ENCODE data around the gene ZNF423. TPM values are rescaled to one million over a fixed set of nuclear protein-coding genes. Genes with fewer than 3 reads are reported as not detected.

The ZNF423 gene
- total and polyA plus RNA-seq, 9 of the 15 experiments (the other 6 are each of a cell fraction or from before 2014, with no cell fraction given) = not detected

- intact Hi-C loops (cut with micrococcal nuclease) (no loop called here), in situ Hi-C loops (cut with MboI) (no loop called here)
- H4K20me1 ChIP-seq (replicated peaks; ENCODE audit: control insufficient read depth, insufficient read depth, low read length) = peaks cover 13% of the 10 kb centered on the region
- no peak overlapping the region for H3K27ac ChIP-seq (ENCODE audit: extremely low read depth, low read depth, low read length)
- peaks cover 31 to 57% of the 10 kb centered on the region in 2 experiments; a peak in 4 of 5 replicates for H3K27me3 ChIP-seq (ENCODE audit: control insufficient read depth in 2 of 2, insufficient read depth in 2 of 2, low read length in 2 of 2)
- TF ChIP-seq STAT5A (IDR thresholded peaks at IDR 0.05; ENCODE audit: borderline replicate concordance, low read length) = no peak
- TF ChIP-seq SRSF1 (IDR thresholded peaks at IDR 0.05; ENCODE audit: low read depth, low read length) = no peak
- no peak for TF ChIP-seq BRD4 (IDR thresholded peaks at IDR 0.05)
- no peak for TF ChIP-seq BCLAF1 (IDR thresholded peaks at IDR 0.05; ENCODE audit: borderline replicate concordance in 1 of 2, control insufficient read depth in 1 of 2, low read depth in 2 of 2, low read length in 1 of 2)
- TF ChIP-seq SIRT6 (IDR thresholded peaks at IDR 0.05; ENCODE audit: low read depth, low read length) = no peak
- TF ChIP-seq DEAF1 (CRISPR knock-in tag; IDR thresholded peaks at IDR 0.05) = no peak
- TF ChIP-seq ARID1B (IDR thresholded peaks at IDR 0.05) = no peak
- TF ChIP-seq HDAC1 (IDR thresholded peaks at IDR 0.05) = no peak
- TF ChIP-seq BRF2 (IDR thresholded peaks at IDR 0.05; ENCODE audit: borderline replicate concordance, insufficient read depth, insufficient read length) = no peak
- TF ChIP-seq E4F1 (CRISPR knock-in tag; IDR thresholded peaks at IDR 0.05; ENCODE audit: borderline replicate concordance) = no peak
- TF ChIP-seq ETS2 (tag; IDR thresholded peaks at IDR 0.05; ENCODE audit: borderline replicate concordance, poor library complexity, severe bottlenecking) = no peak
- H3K79me2 ChIP-seq (ENCODE audit: control insufficient read depth, insufficient read depth, low read length) = no peaks in the 10 kb centered on the region
- FAIRE-seq = no peak
- no peak overlapping the region for H3K4me2 ChIP-seq (ENCODE audit: insufficient read depth, low read length)
- DNase-seq (ENCODE audit: extremely low read depth in 1 of 4, low spot score in 3 of 4) = no peak
- peaks cover 0 to 10% of the 10 kb centered on the region in 2 experiments; a peak in 1 of 5 replicates for H3K4me1 ChIP-seq (replicated peaks in 1 of 2; ENCODE audit: control insufficient read depth in 2 of 2, insufficient read depth in 2 of 2, low read length in 2 of 2)
- no peak for ATAC-seq
- H3K4me3 ChIP-seq = no peak overlapping the region
- ChIA-PET CTCF (ENCODE audit: low intra/inter-chr PET ratio) (no interaction called here), POLR2A (no interaction called here)
- H2AFZ ChIP-seq (ENCODE audit: low read depth, low read length) = no peak overlapping the region
- H3K9me3 ChIP-seq (replicated peaks; ENCODE audit: control insufficient read depth, insufficient read depth, low read depth, low read length) = no peaks in the 10 kb centered on the region
- H3K9me1 ChIP-seq (ENCODE audit: control insufficient read depth, insufficient read depth, low read length) = no peaks in the 10 kb centered on the region
- no TSS peak for BruUV-seq (replicated peaks)
- no peaks in the 10 kb centered on the region for H3K36me3 ChIP-seq (ENCODE audit: control insufficient read depth, insufficient read depth, low read length)
- 0% methylated on average over 1 of the region's 1 CpG for WGBS (ENCODE audit: insufficient coverage, low coverage, missing lambda C conversion rate)
- H3K9ac ChIP-seq (ENCODE audit: insufficient read depth in 1 of 2, low read depth in 2 of 2, low read length in 2 of 2) = no peak overlapping the region
These were observed 220.9 kb downstream of the ZNF423 start for GRCh38 chr16:49635009-49635350.
